Kidney (tissue), 14 donors: ENCODE data around the gene RECK. TPM values are rescaled to one million over a fixed set of nuclear protein-coding genes. Genes with fewer than 3 reads are reported as not detected.

Experiments used
- DNase-seq, 5 donors: peaks; one replicate each; pipeline ENCODE4 v3.0.0-alpha.2; 2013 to 2020
- FAIRE-seq: peaks from 2 replicates; lab custom pipeline; 2012; peaks lifted over from hg19 to GRCh38; lab: Jason Lieb, UNC
- H3K27ac ChIP-seq, 2 donors: one replicate each; pipeline ENCODE4 v1.7.0; 2013; ENCODE audit warnings: low read depth in 2 of 2, low read length in 2 of 2, inconsistent platforms in 1 of 2
- H3K27me3 ChIP-seq: one replicate; pipeline ENCODE4 v1.7.1; 2013; ENCODE audit warnings: low read length, inconsistent platforms; ENCODE audit not compliant: control insufficient read depth, insufficient read depth
- H3K36me3 ChIP-seq, 3 donors: one replicate each; pipeline versions ENCODE4 v1.7.0 to v1.7.1; 2013; ENCODE audit warnings: low read length in 3 of 3, control low read depth in 1 of 3, inconsistent platforms in 1 of 3; ENCODE audit not compliant: insufficient read depth in 3 of 3, control insufficient read depth in 2 of 3
- H3K4me1 ChIP-seq, 3 donors: one replicate each; pipeline versions ENCODE4 v1.7.0 to v1.7.1; 2013; ENCODE audit warnings: low read length in 3 of 3, inconsistent platforms in 1 of 3, low read depth in 1 of 3; ENCODE audit not compliant: control insufficient read depth in 2 of 3, insufficient read depth in 2 of 3
- H3K4me3 ChIP-seq, 3 donors: one replicate each; pipeline versions ENCODE4 v1.7.0 to v1.8.1; 2013; ENCODE audit warnings: low read length in 3 of 3, control low read depth in 1 of 3, inconsistent platforms in 1 of 3
- H3K9ac ChIP-seq, 3 donors: one replicate each; pipeline versions ENCODE4 v1.7.0 to v1.7.1; 2013; ENCODE audit warnings: low read length in 3 of 3, control low read depth in 1 of 3, inconsistent platforms in 1 of 3
- H3K9me3 ChIP-seq, 3 donors: one replicate each; pipeline versions ENCODE4 v1.7.0 to v1.7.1; 2013; ENCODE audit warnings: low read length in 3 of 3, control low read depth in 1 of 3, inconsistent platforms in 1 of 3; ENCODE audit not compliant: control insufficient read depth in 2 of 3, insufficient read depth in 1 of 3
- intact Hi-C: fragments of 100-400 bp; cut with DNase I; formaldehyde crosslinking; loops from one replicate; pipeline ENCODE4 v1.11.1; 2022
- polyA plus RNA-seq: library from polyadenylated mRNA; stranded (reverse); fragments of 350-450 nt; fragmentation: Illumina TruSeq; extraction: RNeasy Lipid Tissue Mini Kit (QIAGEN cat#74804); gene quantifications from one replicate; pipeline ENCODE4 v1.2.3, GENCODE V29; 2014; ENCODE audit warnings: low read depth, low replicate concordance; ENCODE audit not compliant: insufficient read depth
- total RNA-seq: library from RNA; stranded (reverse); fragmentation: NEBNext Ultra II Directional; extraction: Animal tissue kit (Norgen Biotek cat#: 25700); gene quantifications from one replicate; pipeline ENCODE4 v1.2.1, GENCODE V29; 2021
- TF ChIP-seq, protein P1 (sequence below): IDR thresholded peaks from 3 replicates; pipeline ENCODE4 v1.5.1; 2012; ENCODE audit warnings: mild to moderate bottlenecking, moderate library complexity, borderline replicate concordance; ENCODE audit not compliant: insufficient read depth; ENCODE audit errors: extremely low read depth
- donor health status: control.
- donor health status: control.
- donor health status: control.
- donor health status: control.
- donor health status: control.
- donor health status: DM: yes; HTN: yes; CAD: no.
- donor health status: Normal renal cell carcinoma (clear cell type).

The RECK gene
- total and polyA plus RNA-seq, 2 donors from 2014 or later, result 4.5 to 10.4 TPM

DNA sequence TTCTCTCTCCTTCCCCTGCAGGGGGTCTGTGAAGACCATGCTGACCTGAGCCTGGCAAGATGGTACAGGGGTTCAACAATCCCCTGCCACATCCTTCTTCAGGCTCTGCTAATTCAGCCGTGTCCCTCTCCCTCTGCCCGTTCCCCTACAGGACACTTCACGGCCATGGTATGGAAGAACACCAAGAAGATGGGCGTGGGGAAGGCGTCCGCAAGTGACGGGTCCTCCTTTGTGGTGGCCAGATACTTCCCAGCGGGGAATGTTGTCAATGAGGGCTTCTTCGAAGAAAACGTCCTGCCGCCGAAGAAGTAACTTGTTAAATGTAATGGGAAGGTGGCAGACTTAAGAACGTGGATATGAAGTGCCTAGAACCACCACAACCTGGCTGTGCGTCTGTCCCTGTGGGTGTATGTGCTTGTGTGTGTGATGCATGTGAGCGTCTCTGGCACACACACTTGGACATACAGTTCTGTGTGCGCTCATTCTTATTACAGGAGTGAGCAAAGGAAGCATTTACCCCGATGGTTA is 125.6 kb downstream of the RECK start:
- Histone ChIP-seq H3K9me3 (no peaks in the 10 kb centered on the region), H3K4me3 (no peak overlapping the region), H3K27me3 (no peaks in the 10 kb centered on the region), H3K27ac (no peak overlapping the region), H3K9ac (no peak overlapping the region), H3K36me3 (no peaks in the 10 kb centered on the region), H3K4me1 (peaks cover 0 to 2% (median 2%) of the 10 kb centered on the region in 3 donors)
- intact Hi-C loops, result loop anchor here (10.0 kb wide), 1 partner anchor 47 kb away; no protein-coding TSS in a partner anchor
- FAIRE-seq, result no peak
- TF ChIP-seq, protein P1, sequence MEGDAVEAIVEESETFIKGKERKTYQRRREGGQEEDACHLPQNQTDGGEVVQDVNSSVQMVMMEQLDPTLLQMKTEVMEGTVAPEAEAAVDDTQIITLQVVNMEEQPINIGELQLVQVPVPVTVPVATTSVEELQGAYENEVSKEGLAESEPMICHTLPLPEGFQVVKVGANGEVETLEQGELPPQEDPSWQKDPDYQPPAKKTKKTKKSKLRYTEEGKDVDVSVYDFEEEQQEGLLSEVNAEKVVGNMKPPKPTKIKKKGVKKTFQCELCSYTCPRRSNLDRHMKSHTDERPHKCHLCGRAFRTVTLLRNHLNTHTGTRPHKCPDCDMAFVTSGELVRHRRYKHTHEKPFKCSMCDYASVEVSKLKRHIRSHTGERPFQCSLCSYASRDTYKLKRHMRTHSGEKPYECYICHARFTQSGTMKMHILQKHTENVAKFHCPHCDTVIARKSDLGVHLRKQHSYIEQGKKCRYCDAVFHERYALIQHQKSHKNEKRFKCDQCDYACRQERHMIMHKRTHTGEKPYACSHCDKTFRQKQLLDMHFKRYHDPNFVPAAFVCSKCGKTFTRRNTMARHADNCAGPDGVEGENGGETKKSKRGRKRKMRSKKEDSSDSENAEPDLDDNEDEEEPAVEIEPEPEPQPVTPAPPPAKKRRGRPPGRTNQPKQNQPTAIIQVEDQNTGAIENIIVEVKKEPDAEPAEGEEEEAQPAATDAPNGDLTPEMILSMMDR, result no peak
- DNase-seq, result peak in 1 of 5 donors; percentile 42

DNA sequence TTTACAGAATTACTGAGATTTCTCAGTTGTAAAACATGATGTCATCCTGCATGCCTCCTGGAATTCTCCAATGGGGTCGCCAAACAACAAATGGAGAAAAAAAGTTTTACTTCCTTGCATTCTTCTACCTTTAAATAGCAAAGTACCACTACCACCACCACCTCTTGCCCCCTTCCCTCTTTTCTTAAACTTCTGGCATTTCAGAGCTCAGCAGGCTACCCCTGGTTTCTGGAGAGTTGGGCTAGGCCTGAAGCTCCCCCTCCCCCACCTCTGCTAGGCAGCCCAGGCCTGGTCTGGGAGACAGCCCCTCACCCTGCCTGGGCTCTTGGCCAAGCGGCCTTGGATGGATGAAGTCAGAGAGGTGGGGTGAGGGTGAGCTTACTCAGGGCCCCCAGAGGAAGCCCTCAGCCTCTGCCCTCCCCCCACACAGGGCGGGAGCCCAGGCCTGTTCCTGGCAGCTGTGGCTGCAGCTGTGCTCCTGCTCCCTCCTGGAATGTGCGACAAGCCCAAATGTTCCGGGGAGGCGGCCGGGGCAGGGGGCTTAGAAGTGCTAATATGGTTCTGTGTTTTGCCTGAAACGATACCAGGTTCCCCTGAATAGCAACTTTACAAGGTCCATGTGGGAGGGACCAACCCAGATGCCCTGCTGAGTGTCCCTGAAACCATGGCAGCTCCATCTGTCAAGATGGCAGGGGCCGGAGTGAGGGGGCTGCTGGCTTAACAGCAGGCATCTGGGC is 126.5 kb downstream of the RECK start:
- DNase-seq, result peak; percentile 88 to 96 (median 92)
- intact Hi-C loops, result loop anchor here (10.0 kb wide), 1 partner anchor 48 kb away; no protein-coding TSS in a partner anchor
- H3K4me3 ChIP-seq, result no peak overlapping the region
- no peaks in the 10 kb centered on the region for H3K27me3 ChIP-seq
- peaks cover 0 to 2% (median 2%) of the 10 kb centered on the region in 3 donors for H3K4me1 ChIP-seq
- no peak for FAIRE-seq
- peak overlapping the region in 1 of 3 donors; percentile 30 for H3K9ac ChIP-seq
- H3K9me3 ChIP-seq, result no peaks in the 10 kb centered on the region
- peak overlapping the region in 1 of 2 donors; percentile 32 for H3K27ac ChIP-seq
- TF ChIP-seq, protein P1, result no peak
- H3K36me3 ChIP-seq, result no peaks in the 10 kb centered on the region

DNA sequence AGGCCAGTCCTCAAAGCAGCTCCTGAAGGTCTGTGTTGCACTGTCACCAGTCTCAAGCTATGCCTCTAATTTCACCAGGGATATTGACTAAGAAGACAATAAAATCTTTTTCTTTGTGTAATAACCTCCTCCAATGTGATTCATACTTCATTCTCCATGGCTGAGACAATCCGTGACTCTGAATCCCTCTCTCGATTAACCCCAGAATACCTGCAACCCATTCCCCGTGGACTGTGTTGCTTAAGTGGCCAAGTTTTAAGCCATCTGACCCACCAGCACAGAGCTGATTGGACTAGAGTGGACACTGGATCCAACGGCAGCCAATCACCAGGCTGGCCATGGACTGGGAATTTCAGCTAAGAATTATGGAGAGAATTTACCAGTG is 127.1 kb downstream of the RECK start:
- peak in 1 of 5 donors; percentile 10 for DNase-seq
- no peak for FAIRE-seq
- H3K4me3 ChIP-seq, result no peak overlapping the region
- H3K36me3 ChIP-seq, result no peaks in the 10 kb centered on the region
- no peak overlapping the region for H3K9ac ChIP-seq
- intact Hi-C loops, result loop anchor here (10.0 kb wide), 1 partner anchor 49 kb away; no protein-coding TSS in a partner anchor
- H3K4me1 ChIP-seq, result peaks cover 0 to 2% (median 2%) of the 10 kb centered on the region in 3 donors
- H3K9me3 ChIP-seq, result no peaks in the 10 kb centered on the region
- peak overlapping the region in 1 of 2 donors; percentile 32 for H3K27ac ChIP-seq
- H3K27me3 ChIP-seq, result no peaks in the 10 kb centered on the region
- TF ChIP-seq, protein P1, result no peak
